Neural progenitor cell (in vitro differentiated cells): ENCODE measurements around the gene DMTF1. TPM values are rescaled to one million over a fixed set of nuclear protein-coding genes. Genes with fewer than 3 reads are reported as not detected.

Experiments
- DNase-seq: peaks from one replicate; pipeline ENCODE4 v3.0.0-alpha.2; 2016; ENCODE audit warnings: low spot score
- H2AFZ ChIP-seq: fragments of 200-600 bp; sonication (generic); replicated peaks from 2 replicates; pipeline ENCODE4 v1.6.1; 2016; ENCODE audit warnings: antibody characterized with exemption
- H3F3A ChIP-seq: fragments of 200-600 bp; sonication (generic); 2 replicates; pipeline ENCODE4 v1.6.1; 2016; ENCODE audit warnings: antibody characterized with exemption, low read depth
- H3K27ac ChIP-seq: fragments of 200-600 bp; sonication (generic); 2 replicates; pipeline ENCODE4 v1.5.1; 2016; ENCODE audit warnings: mild to moderate bottlenecking
- H3K27me3 ChIP-seq: fragments of 200-600 bp; sonication (generic); 2 replicates; pipeline ENCODE4 v1.6.1; 2016; ENCODE audit warnings: mild to moderate bottlenecking, moderate library complexity
- H3K36me3 ChIP-seq: fragments of 200-600 bp; sonication (generic); 2 replicates; pipeline ENCODE4 v1.5.1; 2016
- H3K4me1 ChIP-seq: fragments of 200-600 bp; sonication (generic); 2 replicates; pipeline ENCODE4 v1.6.1; 2016; ENCODE audit warnings: mixed run types
- H3K4me2 ChIP-seq: fragments of 200-600 bp; sonication (generic); 2 replicates; pipeline ENCODE4 v1.6.1; 2016
- H3K4me3 ChIP-seq: fragments of 200-600 bp; sonication (generic); 2 replicates; pipeline ENCODE4 v1.5.1; 2016
- H3K79me2 ChIP-seq: fragments of 200-600 bp; sonication (generic); 2 replicates; pipeline ENCODE4 v1.6.1; 2016; ENCODE audit warnings: low read depth
- H3K9ac ChIP-seq: fragments of 200-600 bp; sonication (generic); 2 replicates; pipeline ENCODE4 v1.6.1; 2016
- H3K9me3 ChIP-seq: fragments of 200-600 bp; sonication (generic); 2 replicates; pipeline ENCODE4 v1.5.1; 2016; ENCODE audit warnings: low read depth
- H4K20me1 ChIP-seq: fragments of 200-600 bp; sonication (generic); 2 replicates; pipeline ENCODE4 v1.6.1; 2016; ENCODE audit warnings: low read depth
- H3K27ac Mint-ChIP-seq: 3 replicates; pipeline ENCODE4 v1.8.0; 2021; ENCODE audit warnings: mixed read lengths
- H3K27me3 Mint-ChIP-seq: 2 replicates; pipeline ENCODE4 v1.8.0; 2022; ENCODE audit warnings: low read depth, mild to moderate bottlenecking, inconsistent platforms, moderate library complexity, mixed read lengths; ENCODE audit not compliant: insufficient read depth
- H3K36me3 Mint-ChIP-seq: 3 replicates; pipeline ENCODE4 v1.8.0; 2021; ENCODE audit warnings: mixed read lengths
- H3K4me1 Mint-ChIP-seq: 3 replicates; pipeline ENCODE4 v1.8.0; 2021; ENCODE audit warnings: mixed read lengths
- H3K4me3 Mint-ChIP-seq: 3 replicates; pipeline ENCODE4 v1.8.0; 2021; ENCODE audit warnings: mild to moderate bottlenecking, moderate library complexity, mixed read lengths
- H3K9me3 Mint-ChIP-seq: 3 replicates; pipeline ENCODE4 v1.8.0; 2020; ENCODE audit warnings: mixed read lengths
- EZH2 ChIP-seq: fragments of 200-600 bp; sonication (generic); IDR thresholded peaks from 2 replicates; pipeline ENCODE4 v1.6.1; 2017; ENCODE audit warnings: antibody characterized with exemption, mild to moderate bottlenecking, moderate library complexity
- EZH2phosphoT487 ChIP-seq: fragments of 200-600 bp; sonication (generic); IDR thresholded peaks from 2 replicates; pipeline ENCODE4 v1.6.1; 2017; ENCODE audit warnings: antibody characterized with exemption
- total RNA-seq: library from RNA; depleted of rRNA; stranded (reverse); fragments of >200 nt; gene quantifications from 2 replicates; pipeline ENCODE4 v1.2.3, GENCODE V29; 2015; ENCODE audit warnings: low replicate concordance
- TF ChIP-seq, protein P1 (sequence below): fragments of 200-600 bp; sonication (generic); IDR thresholded peaks from 2 replicates; pipeline ENCODE4 v1.5.1; 2017; ENCODE audit warnings: antibody characterized with exemption, mild to moderate bottlenecking

The DMTF1 gene
- total RNA-seq, 1 donor from 2014 or later: 176 TPM

DNA sequence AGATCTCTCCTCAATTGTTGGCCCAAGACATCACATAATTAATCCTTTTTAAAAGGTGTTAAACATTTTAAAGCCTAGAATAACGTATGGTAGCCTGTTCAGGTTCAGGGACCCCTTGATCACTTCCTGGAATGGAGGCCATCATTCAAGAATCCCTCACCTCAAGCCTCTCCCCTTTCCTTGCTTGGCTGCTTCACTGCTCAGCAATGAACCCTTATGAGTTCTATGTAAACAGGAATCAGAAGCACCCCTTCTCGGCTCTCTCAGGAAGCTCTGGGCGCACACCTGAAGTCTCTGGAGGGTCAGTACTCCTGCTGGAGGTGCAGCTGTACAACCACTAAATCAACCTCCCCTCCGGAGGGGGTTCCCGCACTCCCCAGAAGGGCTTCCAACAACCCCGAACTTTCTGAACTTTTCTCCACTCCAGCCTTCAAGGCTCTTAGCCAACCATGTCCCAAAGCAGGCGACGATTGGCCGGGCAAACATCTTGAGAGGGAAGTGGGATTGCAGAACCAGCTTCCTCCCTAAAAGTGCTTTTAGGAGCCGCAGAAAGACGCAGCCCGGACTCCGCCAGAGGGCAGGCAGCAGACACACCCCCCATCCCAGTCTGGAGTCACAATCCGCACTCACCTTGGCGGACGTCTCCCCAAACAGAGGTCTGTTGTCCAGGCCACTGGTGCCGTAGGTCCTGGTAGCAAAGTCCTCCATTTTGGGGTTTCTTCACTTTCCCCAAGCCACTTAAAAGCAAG lies 66.7 kb downstream of the DMTF1 start:
- peak; percentile 61 for DNase-seq
- peaks cover 7% of the 10 kb centered on the region for H3K36me3 Mint-ChIP-seq

DNA sequence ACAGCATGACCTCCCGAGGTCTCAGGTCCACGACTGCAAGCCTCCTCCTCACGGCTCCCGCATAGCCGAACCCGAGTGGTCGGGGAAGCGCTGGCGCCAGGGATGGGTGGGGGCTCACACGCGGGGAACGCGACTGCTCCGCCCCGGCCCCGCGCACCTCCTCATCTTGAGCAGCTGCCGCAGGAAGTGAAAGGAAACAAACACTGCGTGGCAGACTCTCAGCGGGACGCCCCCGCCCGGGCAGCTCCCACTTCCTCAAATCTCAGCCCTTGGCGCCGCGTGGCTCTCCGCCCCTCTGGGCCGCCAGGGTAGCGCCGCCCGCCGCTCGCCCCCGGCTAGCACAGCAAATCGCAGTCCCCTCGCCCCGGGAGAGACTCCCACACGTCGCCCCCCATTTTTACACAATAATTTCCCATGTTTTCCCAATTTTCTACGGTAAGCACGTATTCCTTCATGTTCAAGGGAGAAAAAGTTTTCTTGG lies 67.3 kb downstream of the DMTF1 start, which contains the start of gene TMEM243:
Gene TMEM243 (minus strand): TSS at position 188 of the 481 bp plus-strand sequence. CDS start 229 bp downstream, outside the sequence.
- peaks cover 25% of the 10 kb centered on the region for H3K4me1 Mint-ChIP-seq
- Histone ChIP-seq H3K27ac (no peak within 1 kb of the TSS), H3K9me3 (no peaks in the 10 kb centered on the region), H3K27me3 (peaks cover 44% of the 10 kb centered on the region), H3K4me3 (peak within 1 kb of the TSS; percentile 89), H2AFZ (peak within 1 kb of the TSS; percentile 99), H3K36me3 (no peaks in the 10 kb centered on the region), H3K79me2 (peaks cover 14% of the 10 kb centered on the region), H4K20me1 (peaks cover 12% of the 10 kb centered on the region), H3K4me2 (peak within 1 kb of the TSS; percentile 88), H3F3A (no peaks in the 10 kb centered on the region), H3K4me1 (no peaks in the 10 kb centered on the region), H3K9ac (peak within 1 kb of the TSS; percentile 51)
- peak; percentile 67 for DNase-seq
- H3K36me3 Mint-ChIP-seq: peaks cover 7% of the 10 kb centered on the region
- peak within 1 kb of the TSS; percentile 52 for H3K27ac Mint-ChIP-seq
- no peaks in the 10 kb centered on the region for H3K9me3 Mint-ChIP-seq
- peaks cover 2% of the 10 kb centered on the region for H3K27me3 Mint-ChIP-seq
- TF ChIP-seq, protein P1, sequence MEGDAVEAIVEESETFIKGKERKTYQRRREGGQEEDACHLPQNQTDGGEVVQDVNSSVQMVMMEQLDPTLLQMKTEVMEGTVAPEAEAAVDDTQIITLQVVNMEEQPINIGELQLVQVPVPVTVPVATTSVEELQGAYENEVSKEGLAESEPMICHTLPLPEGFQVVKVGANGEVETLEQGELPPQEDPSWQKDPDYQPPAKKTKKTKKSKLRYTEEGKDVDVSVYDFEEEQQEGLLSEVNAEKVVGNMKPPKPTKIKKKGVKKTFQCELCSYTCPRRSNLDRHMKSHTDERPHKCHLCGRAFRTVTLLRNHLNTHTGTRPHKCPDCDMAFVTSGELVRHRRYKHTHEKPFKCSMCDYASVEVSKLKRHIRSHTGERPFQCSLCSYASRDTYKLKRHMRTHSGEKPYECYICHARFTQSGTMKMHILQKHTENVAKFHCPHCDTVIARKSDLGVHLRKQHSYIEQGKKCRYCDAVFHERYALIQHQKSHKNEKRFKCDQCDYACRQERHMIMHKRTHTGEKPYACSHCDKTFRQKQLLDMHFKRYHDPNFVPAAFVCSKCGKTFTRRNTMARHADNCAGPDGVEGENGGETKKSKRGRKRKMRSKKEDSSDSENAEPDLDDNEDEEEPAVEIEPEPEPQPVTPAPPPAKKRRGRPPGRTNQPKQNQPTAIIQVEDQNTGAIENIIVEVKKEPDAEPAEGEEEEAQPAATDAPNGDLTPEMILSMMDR: peak; percentile 21
- no peak for TF ChIP-seq EZH2phosphoT487
- H3K4me3 Mint-ChIP-seq: peak within 1 kb of the TSS; percentile 96

More for the DNA sequence above, 66.7 kb downstream of the DMTF1 start:
- no peaks in the 10 kb centered on the region for H3K4me1 ChIP-seq
- H3K4me3 ChIP-seq: peak overlapping the region; percentile 89
- H3K79me2 ChIP-seq: peaks cover 14% of the 10 kb centered on the region
- peaks cover 38% of the 10 kb centered on the region for H3K27me3 ChIP-seq
- H2AFZ ChIP-seq: peak overlapping the region; percentile 99
- H3K4me2 ChIP-seq: peak overlapping the region; percentile 88
- H3K27ac ChIP-seq: no peak overlapping the region
- H3K4me1 Mint-ChIP-seq: peaks cover 25% of the 10 kb centered on the region
- peaks cover 2% of the 10 kb centered on the region for H3K27me3 Mint-ChIP-seq
- TF ChIP-seq EZH2 (no peak), EZH2phosphoT487 (no peak)
- TF ChIP-seq, protein P1: no peak
- H3K9ac ChIP-seq: no peak overlapping the region
- no peak overlapping the region for H3K27ac Mint-ChIP-seq
- no peaks in the 10 kb centered on the region for H3K36me3 ChIP-seq
- no peaks in the 10 kb centered on the region for H3K9me3 ChIP-seq
- H3K4me3 Mint-ChIP-seq: peak overlapping the region; percentile 96
- H4K20me1 ChIP-seq: peaks cover 12% of the 10 kb centered on the region
- no peaks in the 10 kb centered on the region for H3F3A ChIP-seq
- H3K9me3 Mint-ChIP-seq: no peaks in the 10 kb centered on the region

DNA sequence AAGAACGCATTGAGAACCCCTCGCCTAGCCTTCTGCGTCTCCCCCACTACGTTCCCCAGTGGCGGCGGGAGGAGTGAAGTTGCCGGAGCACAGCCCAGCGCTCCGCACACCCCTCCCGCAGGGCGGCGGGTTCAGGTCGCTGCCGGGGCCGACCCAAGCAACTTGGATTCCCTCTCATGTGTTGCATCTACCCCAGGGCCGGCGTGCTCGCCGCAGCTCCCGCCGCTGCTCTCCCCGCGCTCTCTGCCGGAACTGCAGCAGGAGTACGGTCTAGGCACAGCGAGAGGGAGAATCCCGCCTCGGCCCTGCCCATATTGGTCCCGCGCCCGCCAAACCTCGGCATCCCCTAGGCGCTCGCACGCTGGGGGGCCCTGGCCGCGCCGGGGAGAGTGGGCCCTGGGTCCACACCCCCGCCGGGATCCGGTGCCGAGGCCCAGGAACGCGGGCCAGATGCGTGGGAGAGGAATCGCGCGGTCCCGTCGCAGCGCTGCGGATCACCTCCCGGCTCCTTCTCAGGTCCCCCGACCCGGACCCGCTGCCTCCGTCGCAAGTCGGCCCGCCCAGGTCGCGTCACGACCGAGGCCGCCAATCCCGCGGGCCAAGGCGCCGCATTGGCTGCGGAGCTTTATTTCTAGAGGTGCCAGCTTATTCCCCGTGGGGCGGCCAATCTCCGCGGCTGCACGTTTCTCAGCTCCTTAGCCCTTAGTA lies 67.9 kb downstream of the DMTF1 start:
- Histone ChIP-seq H3K79me2 (peaks cover 14% of the 10 kb centered on the region), H3K4me3 (peak overlapping the region; percentile 89), H3K36me3 (no peaks in the 10 kb centered on the region)

More for the DNA sequence above, 67.9 kb downstream of the DMTF1 start:
- peaks cover 2% of the 10 kb centered on the region for H3K27me3 Mint-ChIP-seq
- DNase-seq: peak; percentile 90
- Histone ChIP-seq H3K4me1 (no peaks in the 10 kb centered on the region), H3F3A (no peaks in the 10 kb centered on the region), H3K9ac (peak overlapping the region; percentile 51), H2AFZ (peak overlapping the region; percentile 99), H3K27me3 (peaks cover 50% of the 10 kb centered on the region), H3K9me3 (no peaks in the 10 kb centered on the region), H3K4me2 (peak overlapping the region; percentile 88), H3K27ac (no peak overlapping the region), H4K20me1 (peaks cover 12% of the 10 kb centered on the region)
- peak overlapping the region; percentile 96 for H3K4me3 Mint-ChIP-seq
- H3K27ac Mint-ChIP-seq: peak overlapping the region; percentile 52
- H3K9me3 Mint-ChIP-seq: no peaks in the 10 kb centered on the region
- H3K36me3 Mint-ChIP-seq: peaks cover 7% of the 10 kb centered on the region
- no peak for TF ChIP-seq EZH2phosphoT487
- TF ChIP-seq, protein P1: no peak
- TF ChIP-seq EZH2: peak; percentile 60
- peaks cover 25% of the 10 kb centered on the region for H3K4me1 Mint-ChIP-seq
